Bronchial epithelial cell (primary cell): ENCODE results near the gene TMIGD1. TPM values are rescaled to one million over a fixed set of nuclear protein-coding genes. Genes with fewer than 3 reads are reported as not detected.

Experiments
- DNase-seq: peaks from one replicate; pipeline ENCODE4 v3.0.0-alpha.2; 2010; ENCODE audit warnings: low read depth
- FAIRE-seq: peaks from 2 replicates; lab custom pipeline; 2011; peaks lifted over from hg19 to GRCh38; lab: Jason Lieb, UNC
- H3K27me3 ChIP-seq: 2 replicates; pipeline ENCODE4 v1.5.1; 2011; ENCODE audit warnings: low read length; ENCODE audit not compliant: control insufficient read depth, insufficient read depth
- H3K36me3 ChIP-seq: 2 replicates; pipeline ENCODE4 v1.5.1; 2011; ENCODE audit warnings: low read length; ENCODE audit not compliant: control insufficient read depth, insufficient read depth
- H3K4me3 ChIP-seq: 2 replicates; pipeline ENCODE4 v1.5.1; 2011; ENCODE audit warnings: mild to moderate bottlenecking, low read depth, low read length, control low read depth
- CTCF ChIP-seq: IDR thresholded peaks from 2 replicates; pipeline ENCODE4 v1.5.1; 2011; ENCODE audit warnings: mild to moderate bottlenecking, moderate library complexity, low read length, control low read depth, inconsistent platforms; ENCODE audit not compliant: insufficient read depth, severe bottlenecking
- total RNA-seq: library from RNA; depleted of rRNA; stranded (reverse); fragments of >200 nt; gene quantifications from 2 replicates; pipeline ENCODE4 v1.2.1, GENCODE V29; 2014

The TMIGD1 gene
- total RNA-seq, 1 donor from 2014 or later, result not detected

GRCh38 chr17:30375661-30376060, 41.8 kb upstream of the TMIGD1 start:
- H3K4me3 ChIP-seq, result no peak overlapping the region
- no peaks in the 10 kb centered on the region for H3K27me3 ChIP-seq
- no peak for FAIRE-seq
- DNase-seq, result no peak
- H3K36me3 ChIP-seq, result no peaks in the 10 kb centered on the region
- TF ChIP-seq CTCF, result no peak

DNA sequence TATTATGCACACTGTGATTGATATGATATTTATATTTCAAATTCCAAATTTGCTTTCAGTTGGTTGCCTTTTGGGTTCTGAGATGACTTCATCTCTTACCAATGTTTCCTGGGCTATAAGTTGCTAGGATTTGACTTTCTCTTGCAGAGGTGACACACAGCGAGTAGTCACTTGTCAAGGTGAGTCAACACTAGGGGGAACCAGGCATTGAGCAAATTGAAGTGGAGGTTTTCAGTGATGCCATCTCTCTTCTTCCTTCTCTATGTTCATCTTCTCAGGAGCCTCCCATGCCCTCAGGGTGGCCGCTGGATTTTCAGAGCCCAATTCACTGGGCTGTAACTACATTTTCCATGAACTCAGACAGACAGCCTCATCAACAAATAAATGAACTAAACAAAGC, 38.9 kb upstream of the TMIGD1 start:
- no peaks in the 10 kb centered on the region for H3K36me3 ChIP-seq
- DNase-seq (peak; percentile 97), FAIRE-seq (peak; percentile 40)
- TF ChIP-seq CTCF, result peak; percentile 30
- no peak overlapping the region for H3K4me3 ChIP-seq
- H3K27me3 ChIP-seq, result no peaks in the 10 kb centered on the region

- H3K36me3 ChIP-seq, result no peaks in the 10 kb centered on the region
- FAIRE-seq (no peak), DNase-seq (peak; percentile 92)
- no peaks in the 10 kb centered on the region for H3K27me3 ChIP-seq
- TF ChIP-seq CTCF, result no peak
- no peak overlapping the region for H3K4me3 ChIP-seq
Observed at GRCh38 chr17:30369995-30370394, 36.1 kb upstream of the TMIGD1 start.

- no peak for FAIRE-seq
Observed at GRCh38 chr17:30368912-30369720, 35.3 kb upstream of the TMIGD1 start.

GRCh38 chr17:30366536-30366935, 32.7 kb upstream of the TMIGD1 start:
- H3K36me3 ChIP-seq, result no peaks in the 10 kb centered on the region
- H3K27me3 ChIP-seq, result no peaks in the 10 kb centered on the region
- H3K4me3 ChIP-seq, result no peak overlapping the region
- DNase-seq (no peak), FAIRE-seq (no peak)
- TF ChIP-seq CTCF, result no peak

More at GRCh38 chr17:30368912-30369720, 35.3 kb upstream of the TMIGD1 start:
- H3K4me3 ChIP-seq, result no peak overlapping the region
- DNase-seq, result no peak
- no peaks in the 10 kb centered on the region for H3K36me3 ChIP-seq
- no peaks in the 10 kb centered on the region for H3K27me3 ChIP-seq
- TF ChIP-seq CTCF, result no peak
